AG09309 (cell line): ENCODE data around the gene WDR7.

Source experiments
- DNase-seq: peaks from one replicate; pipeline ENCODE4 v3.0.0-alpha.2; 2010; ENCODE audit warnings: low read depth
- H3K4me3 ChIP-seq: 2 replicates; pipeline ENCODE4 v1.5.1; 2011; ENCODE audit warnings: mild to moderate bottlenecking, low read depth, low read length, moderate library complexity; ENCODE audit not compliant: control insufficient read depth
- CTCF ChIP-seq: IDR thresholded peaks from 2 replicates; pipeline ENCODE4 v1.5.1; 2011; ENCODE audit warnings: mild to moderate bottlenecking, low read depth, low read length, inconsistent platforms; ENCODE audit not compliant: insufficient read depth, control insufficient read depth; ENCODE audit errors: missing control alignments

Gene WDR7

GRCh38 chr18:56712761-56713160 is 61.6 kb downstream of the WDR7 start:
- H3K4me3 ChIP-seq = no peak overlapping the region
- DNase-seq = no peak
- TF ChIP-seq CTCF = no peak

GRCh38 chr18:56715121-56715520 is 64.0 kb downstream of the WDR7 start:
- H3K4me3 ChIP-seq = no peak overlapping the region
- no peak for DNase-seq
- no peak for TF ChIP-seq CTCF

- TF ChIP-seq CTCF = no peak
- no peak for DNase-seq
- H3K4me3 ChIP-seq = no peak overlapping the region
Measured at GRCh38 chr18:56716692-56717146, 65.6 kb downstream of the WDR7 start.

GRCh38 chr18:56721031-56721430 is 69.9 kb downstream of the WDR7 start:
- DNase-seq = no peak
- no peak overlapping the region for H3K4me3 ChIP-seq
- no peak for TF ChIP-seq CTCF

- H3K4me3 ChIP-seq = no peak overlapping the region
- DNase-seq = no peak
- no peak for TF ChIP-seq CTCF
Measured at GRCh38 chr18:56721491-56721890, 70.3 kb downstream of the WDR7 start.

- no peak for TF ChIP-seq CTCF
- H3K4me3 ChIP-seq = no peak overlapping the region
- DNase-seq = no peak
Measured at GRCh38 chr18:56722518-56722917, 71.4 kb downstream of the WDR7 start.

GRCh38 chr18:56723068-56723467 is 71.9 kb downstream of the WDR7 start:
- no peak for DNase-seq
- no peak overlapping the region for H3K4me3 ChIP-seq
- TF ChIP-seq CTCF = no peak
